GM12892 (cell line): Measurements from ENCODE around the gene SIGLEC10.

ENCODE experiments used
- POLR2A ChIP-seq: IDR thresholded peaks from 2 replicates; pipeline ENCODE4 v1.6.1; 2011; ENCODE audit warnings: low read depth, low read length, control low read depth
- POLR2AphosphoS5 ChIP-seq: IDR thresholded peaks from 2 replicates; pipeline ENCODE4 v1.6.1; 2011; ENCODE audit warnings: low read depth, low read length, control low read depth

- TF ChIP-seq POLR2AphosphoS5: no peak
- no peak for TF ChIP-seq POLR2A
Measured at GRCh38 chr19:51427201-51427600, 9.8 kb upstream of the SIGLEC10 start.
